Left cardiac atrium (tissue), 4 donors: ENCODE measurements around the gene TSFM. TPM values are rescaled to one million over a fixed set of nuclear protein-coding genes. Genes with fewer than 3 reads are reported as not detected.

Source experiments
- ATAC-seq, 2 donors: fragments of 200-7000 bp; cut with Tn5 transposase; one replicate each; pipeline ENCODE4 v1.9.1; 2020; ENCODE audit warnings: mild to moderate bottlenecking in 2 of 2, moderate library complexity in 2 of 2
- DNase-seq: peaks from one replicate; pipeline ENCODE4 v3.0.0-alpha.2; 2020
- intact Hi-C, 2 donors: fragments of 100-400 bp; cut with DNase I; formaldehyde crosslinking; loops; one replicate each; pipeline versions ENCODE4 v1.14.1 to v1.15.1; 2022 to 2023
- microRNA-seq, 2 donors: library from miRNA; unstranded; fragments of <30 nt; microRNA quantifications; one replicate each; pipeline ENCODE4 v1.2.0, GENCODE V29; 2020
- total RNA-seq, 2 donors: library from RNA; stranded (reverse); fragmentation: NEBNext Ultra II Directional; extraction: Animal tissue kit (Norgen Biotek cat#: 25700); gene quantifications; one replicate each; pipeline ENCODE4 v1.2.1, GENCODE V29; 2021
- donor health status: DM: no; HTN: yes; CAD: no.
- donor health status: DM: no; HTN: yes; CAD: no; lungs with severe emphysema.
- donor health status: DM: yes; HTN: yes; CAD: no.
- donor health status: Dilated cardiomyopathy.

The TSFM gene
- total RNA-seq, 2 donors from 2014 or later = 29.2 to 38.1 TPM

GRCh38 chr12:57841445-57841844 is 58.9 kb downstream of the TSFM start:
- ATAC-seq = no peak
- intact Hi-C loops = no loop called here
- DNase-seq = no peak

- intact Hi-C loops = no loop called here
- DNase-seq (no peak), ATAC-seq (no peak)
These were observed 60.0 kb downstream of the TSFM start for GRCh38 chr12:57842342-57843294.

GRCh38 chr12:57844709-57845477 is 62.3 kb downstream of the TSFM start:
- DNase-seq (peak; percentile 82), ATAC-seq (peak; percentile 19 to 43)
- intact Hi-C loops = no loop called here

GRCh38 chr12:57845478-57846284 is 63.1 kb downstream of the TSFM start:
- DNase-seq (peak; percentile 84), ATAC-seq (peak; percentile 38 to 48)
- intact Hi-C loops = no loop called here

GRCh38 chr12:57846285-57846576 is 63.6 kb downstream of the TSFM start:
- ATAC-seq = peak; percentile 28 to 35
- no peak for DNase-seq
- intact Hi-C loops = no loop called here

GRCh38 chr12:57846577-57847319 is 64.2 kb downstream of the TSFM start, which contains the start of gene CTDSP2:
Gene CTDSP2 (minus strand): TSS chr12:57846729. CDS start chr12:57846435, 294 bp downstream.
- DNase-seq (peak; percentile 100), ATAC-seq (peak; percentile 88 to 91)
- intact Hi-C loops = no loop called here

Small RNA genes lying within 50 kb of the gene (microRNA-seq; reads per million reads assigned to microRNA genes)
- 406 to 457 reads per million in 2 donors for gene MIR26A2
- 0 reads per million in 2 donors for gene MIR6759

Other genes with a start within 250 kb of the TSFM start
- gene DCTN2, start 235.6 kb upstream of the TSFM start, total RNA-seq = 10 to 100 TPM; 80.5 to 96.7 TPM
- under 1 TPM; 0.10 to 0.18 TPM for gene KIF5A, start 232.7 kb upstream of the TSFM start, total RNA-seq
- 10 to 100 TPM; 15.3 to 16.1 TPM for gene PIP4K2C, start 191.6 kb upstream of the TSFM start, total RNA-seq
- 10 to 100 TPM; 24.5 to 25.3 TPM for gene DTX3, start 178.0 kb upstream of the TSFM start, total RNA-seq
- gene ARHGEF25, start 171.4 kb upstream of the TSFM start, total RNA-seq = 10 to 100 TPM; 13.7 to 17.3 TPM
- 1 to 10 TPM; 2.4 to 3.3 TPM for gene B4GALNT1, start 149.6 kb upstream of the TSFM start, total RNA-seq
- 100 to 1,000 TPM; 160 to 163 TPM for gene OS9, start 88.7 kb upstream of the TSFM start, total RNA-seq
- gene AGAP2, start 44.0 kb upstream of the TSFM start, total RNA-seq = 1 to 10 TPM; 3.2 to 5.0 TPM
- gene TSPAN31, start 37.7 kb upstream of the TSFM start, total RNA-seq = 10 to 100 TPM; 34.9 to 37.1 TPM
- gene CDK4, start 30.5 kb upstream of the TSFM start, total RNA-seq = 10 to 100 TPM; 45.2 to 62.0 TPM
- gene MARCHF9, start 27.7 kb upstream of the TSFM start, total RNA-seq = 10 to 100 TPM; 11.7 to 15.0 TPM
- 1 to 10 TPM in 1 of 2 donors, under 1 TPM in 1; 0.44 to 1.5 TPM for gene CYP27B1, start 15.7 kb upstream of the TSFM start, total RNA-seq
- 10 to 100 TPM in 1 of 2 donors, 1 to 10 TPM in 1; 7.2 to 16.0 TPM for gene METTL1, start 10.7 kb upstream of the TSFM start, total RNA-seq
- 1 to 10 TPM; 2.9 to 3.3 TPM for gene EEF1AKMT3, start 10.2 kb upstream of the TSFM start, total RNA-seq
- 1 to 10 TPM; 2.7 to 2.8 TPM for gene AVIL, start 35.9 kb downstream of the TSFM start, total RNA-seq
- gene CTDSP2, start 63.9 kb downstream of the TSFM start, total RNA-seq = 10 to 100 TPM; 90.6 to 97.1 TPM
- 1 to 10 TPM; 7.6 to 9.4 TPM for gene ATP23, start 158.8 kb downstream of the TSFM start, total RNA-seq